HCT116 (cell line): ENCODE measurements around the gene FAM227A. TPM values are rescaled to one million over a fixed set of nuclear protein-coding genes. Genes with fewer than 3 reads are reported as not detected.
A peak's percentile ranks its signal among the peaks of the same experiment; 100 is the strongest.

Experiments used
- ATAC-seq: fragments of 200-7000 bp; cut with Tn5 transposase; 2 replicates; pipeline ENCODE4 v1.9.1; 2020; ENCODE audit warnings: mild to moderate bottlenecking, moderate library complexity
- BruUV-seq: library from RNA; stranded (reverse); fragments of 400-500 nt; replicated peaks from 2 replicates; lab custom pipeline; 2021; lab: Mats Ljungman, UMichigan
- CTCF ChIA-PET: fragments of 300-600 bp; sonication (Branson Sonifier 250); formaldehyde crosslinking; loops from one replicate; lab custom pipeline; 2021; ENCODE audit warnings: antibody characterized with exemption; lab: Charles Lee
- POLR2A ChIA-PET: fragments of 300-600, 350-600 bp; sonication (Branson Sonifier 250); formaldehyde crosslinking; loops from one replicate; lab custom pipeline; 2021; ENCODE audit warnings: antibody characterized with exemption; lab: Charles Lee
- RAD21 ChIA-PET, 2 experiments: fragments of 300-600 bp; sonication (Branson Sonifier 250); formaldehyde crosslinking; loops; one replicate each; lab custom pipeline; 2023; ENCODE audit warnings: low total read pairs in 2 of 2; ENCODE audit not compliant: uncharacterized antibody in 2 of 2, unreplicated experiment in 2 of 2, low non-redundant PET in 1 of 2; lab: Charles Lee
- DNase-seq: peaks from one replicate; pipeline ENCODE4 v3.0.0-alpha.2; 2010; ENCODE audit warnings: low read depth, low spot score
- H2AFZ ChIP-seq: fragments of 200-600 bp; shearing (Covaris generic), sonication (generic); 2 replicates; pipeline ENCODE4 v1.6.1; 2017; ENCODE audit warnings: low read depth, mixed run types, mixed read lengths, antibody characterized with exemption, low read length; ENCODE audit not compliant: poor library complexity, severe bottlenecking
- H3K27ac ChIP-seq: 2 replicates; pipeline ENCODE4 v1.5.1; 2012; ENCODE audit warnings: low read depth, low read length
- H3K27me3 ChIP-seq: fragments of 200-600 bp; sonication (generic); 2 replicates; pipeline ENCODE4 v1.6.1; 2016; ENCODE audit warnings: mixed run types, low read length, mixed read lengths; ENCODE audit not compliant: insufficient read depth
- H3K36me3 ChIP-seq, 2 experiments: fragments of 200-500 bp in 1 of 2; fragments of 200-600 bp in 1 of 2; sonication (Bioruptor generic) in 1 of 2; sonication (generic) in 1 of 2; 2 replicates each; pipeline versions ENCODE4 v1.5.1 to v1.6.1; 2014 to 2016; ENCODE audit warnings: low read length in 2 of 2, inconsistent platforms in 1 of 2, mixed read lengths in 1 of 2, mixed run types in 1 of 2; ENCODE audit not compliant: insufficient read depth in 2 of 2, control insufficient read depth in 1 of 2
- H3K4me1 ChIP-seq, 2 experiments: fragments of 200-600 bp in 1 of 2; sonication (generic) in 1 of 2; 2 replicates each; pipeline versions ENCODE4 v1.5.1 to v1.6.1; 2012 to 2017; ENCODE audit warnings: low read length in 2 of 2, inconsistent platforms in 1 of 2, mild to moderate bottlenecking in 1 of 2, mixed read lengths in 1 of 2, mixed run types in 1 of 2, moderate library complexity in 1 of 2; ENCODE audit not compliant: insufficient read depth in 2 of 2, control insufficient read depth in 1 of 2
- H3K4me2 ChIP-seq: fragments of 200-600 bp; sonication (generic); 2 replicates; pipeline ENCODE4 v1.6.1; 2017; ENCODE audit warnings: mixed run types, low read length, mixed read lengths
- H3K4me3 ChIP-seq, 2 experiments: fragments of 200-600 bp in 1 of 2; sonication (generic) in 1 of 2; replicated peaks in 1 of 2; 2 replicates each; pipeline ENCODE4 v1.5.1; 2011 to 2016; ENCODE audit warnings: low read length in 2 of 2, control low read depth in 1 of 2, low read depth in 1 of 2, mild to moderate bottlenecking in 1 of 2, mixed read lengths in 1 of 2, mixed run types in 1 of 2
- H3K79me2 ChIP-seq: fragments of 200-600 bp; sonication (generic); 2 replicates; pipeline ENCODE4 v1.6.1; 2017; ENCODE audit warnings: mild to moderate bottlenecking, mixed run types, low read length, moderate library complexity, mixed read lengths; ENCODE audit not compliant: insufficient read depth
- H3K9ac ChIP-seq: fragments of 200-600 bp; sonication (generic); 2 replicates; pipeline ENCODE4 v1.6.1; 2016; ENCODE audit warnings: low read length, mixed read lengths
- H3K9me2 ChIP-seq: fragments of 200-600 bp; sonication (generic), shearing (Covaris generic); 2 replicates; pipeline ENCODE4 v1.6.1; 2017; ENCODE audit warnings: mixed run types, mild to moderate bottlenecking, moderate library complexity; ENCODE audit not compliant: insufficient read depth
- H3K9me3 ChIP-seq, 2 experiments: fragments of 200-500 bp in 1 of 2; fragments of 200-600 bp in 1 of 2; sonication (Bioruptor generic) in 1 of 2; sonication (generic) in 1 of 2; 2 replicates each; pipeline ENCODE4 v1.6.1; 2014 to 2017; ENCODE audit warnings: low read length in 2 of 2, mixed read lengths in 2 of 2, inconsistent platforms in 1 of 2, low read depth in 1 of 2, mild to moderate bottlenecking in 1 of 2, mixed run types in 1 of 2, moderate library complexity in 1 of 2; ENCODE audit not compliant: control insufficient read depth in 1 of 2, insufficient read depth in 1 of 2
- H4K20me1 ChIP-seq: fragments of 200-600 bp; sonication (generic), shearing (Covaris generic); 2 replicates; pipeline ENCODE4 v1.6.1; 2017; ENCODE audit warnings: mixed run types, mild to moderate bottlenecking, moderate library complexity; ENCODE audit not compliant: insufficient read depth
- CEBPB ChIP-seq: IDR thresholded peaks from 2 replicates; pipeline ENCODE4 v1.6.1; 2012; ENCODE audit warnings: low read depth
- CTCF ChIP-seq, 3 experiments: fragments of 200-600 bp in 1 of 3; sonication (generic) in 1 of 3; IDR thresholded peaks in 2 of 3; conservative IDR thresholded peaks in 1 of 3; 2 replicates each; pipeline ENCODE4 v1.5.1; 2012 to 2017; ENCODE audit warnings: low read depth in 2 of 3, low read length in 2 of 3, antibody characterized with exemption in 1 of 3, borderline replicate concordance in 1 of 3, control low read depth in 1 of 3, mild to moderate bottlenecking in 1 of 3, mixed read lengths in 1 of 3, mixed run types in 1 of 3, moderate library complexity in 1 of 3; ENCODE audit not compliant: insufficient read depth in 1 of 3
- EGR1 ChIP-seq: IDR thresholded peaks from 2 replicates; pipeline ENCODE4 v1.6.1; 2012; ENCODE audit warnings: low read depth
- EZH2 ChIP-seq: fragments of 200-600 bp; sonication (generic); IDR thresholded peaks from 2 replicates; pipeline ENCODE4 v1.6.1; 2017; ENCODE audit warnings: antibody characterized with exemption, mixed run types
- JUND ChIP-seq: IDR thresholded peaks from 2 replicates; pipeline ENCODE4 v1.6.1; 2012
- POLR2A ChIP-seq: IDR thresholded peaks from 2 replicates; pipeline ENCODE4 v1.7.0; 2011; ENCODE audit warnings: borderline replicate concordance; ENCODE audit not compliant: insufficient read depth, insufficient read length; ENCODE audit errors: extremely low read depth
- POLR2AphosphoS5 ChIP-seq: IDR thresholded peaks from 2 replicates; pipeline ENCODE4 v1.6.1; 2011; ENCODE audit warnings: mild to moderate bottlenecking, low read depth, low read length, moderate library complexity
- REST ChIP-seq: IDR thresholded peaks from 2 replicates; pipeline ENCODE4 v1.6.1; 2012; ENCODE audit warnings: low read depth
- SP1 ChIP-seq: IDR thresholded peaks from 2 replicates; pipeline ENCODE4 v1.6.1; 2012; ENCODE audit warnings: low read depth
- TCF7L2 ChIP-seq: IDR thresholded peaks from 2 replicates; pipeline ENCODE4 v1.7.0; 2011; ENCODE audit warnings: borderline replicate concordance, inconsistent platforms; ENCODE audit not compliant: insufficient read depth, insufficient read length; ENCODE audit errors: extremely low read depth
- YY1 ChIP-seq: IDR thresholded peaks from 2 replicates; pipeline ENCODE4 v1.6.1; 2011; ENCODE audit warnings: low read length, low read depth, moderate library complexity, mild to moderate bottlenecking; ENCODE audit not compliant: insufficient replicate concordance; ENCODE audit errors: extremely low read depth
- ZFX ChIP-seq: fragments of 450-650 bp; IDR thresholded peaks from 2 replicates; pipeline ENCODE4 v1.6.1; 2017
- intact Hi-C: fragments of 100-400 bp; cut with micrococcal nuclease; formaldehyde crosslinking; loops from 2 replicates; pipeline ENCODE4 v1.10.0; 2022
- total RNA-seq: library from RNA; stranded (reverse); gene quantifications from one replicate; pipeline ENCODE4 v1.2.1, GENCODE V29; 2021; ENCODE audit not compliant: unreplicated experiment
- TF ChIP-seq, protein P1 (sequence below): IDR thresholded peaks from 2 replicates; pipeline ENCODE4 v1.6.1; 2012
- TF ChIP-seq, protein P2 (sequence below): IDR thresholded peaks from 2 replicates; pipeline ENCODE4 v1.6.1; 2011; ENCODE audit warnings: mild to moderate bottlenecking, low read length, moderate library complexity; ENCODE audit not compliant: insufficient replicate concordance; ENCODE audit errors: extremely low read depth

FAM227A gene
- total RNA-seq, 1 experiment from 2014 or later, result 3.9 TPM

GRCh38 chr22:38569181-38569971, 86.8 kb downstream of the FAM227A start:
- Histone ChIP-seq H3K36me3 (no peaks in the 10 kb centered on the region), H3K79me2 (no peaks in the 10 kb centered on the region), H3K9me3 (no peaks in the 10 kb centered on the region), H3K9me2 (no peaks in the 10 kb centered on the region), H3K4me2 (peak overlapping the region; percentile 74), H3K9ac (peak overlapping the region; percentile 51), H3K4me1 (peaks cover 8 to 20% of the 10 kb centered on the region in 2 experiments; a peak in 3 of 4 replicates), H3K27me3 (no peaks in the 10 kb centered on the region), H4K20me1 (no peaks in the 10 kb centered on the region), H3K4me3 (peak overlapping the region; percentile 22 to 43), H2AFZ (peak overlapping the region; percentile 79), H3K27ac (no peak overlapping the region)
- BruUV-seq, result TSS peak; percentile 97
- no peak for ATAC-seq
- RAD21 ChIA-PET, result no interaction called here
- no peak for DNase-seq
- intact Hi-C loops, result no loop called here
- CTCF ChIA-PET, result interaction anchor here (0.7 to 1.7 kb wide), 2 partner anchors 156 to 513 kb away, joined by 3 to 5 read pairs; partner anchors contain the start of gene PICK1
- TF ChIP-seq CTCF (IDR thresholded peaks at IDR 0.05 in 2 of 3, conservative IDR thresholded peaks at IDR 0.05 in 1 of 3; ENCODE audit: borderline replicate concordance in 1 of 3, insufficient read depth in 1 of 3, low read depth in 2 of 3, low read length in 2 of 3), result no peak
- no peak for TF ChIP-seq SP1
- TF ChIP-seq, protein P1, sequence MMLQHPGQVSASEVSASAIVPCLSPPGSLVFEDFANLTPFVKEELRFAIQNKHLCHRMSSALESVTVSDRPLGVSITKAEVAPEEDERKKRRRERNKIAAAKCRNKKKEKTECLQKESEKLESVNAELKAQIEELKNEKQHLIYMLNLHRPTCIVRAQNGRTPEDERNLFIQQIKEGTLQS, result no peak
- TF ChIP-seq POLR2A, result no peak
- no peak for TF ChIP-seq ZFX
- TF ChIP-seq EZH2, result no peak
- TF ChIP-seq EGR1, result no peak
- TF ChIP-seq JUND, result no peak
- TF ChIP-seq POLR2AphosphoS5, result no peak
- TF ChIP-seq, protein P2, sequence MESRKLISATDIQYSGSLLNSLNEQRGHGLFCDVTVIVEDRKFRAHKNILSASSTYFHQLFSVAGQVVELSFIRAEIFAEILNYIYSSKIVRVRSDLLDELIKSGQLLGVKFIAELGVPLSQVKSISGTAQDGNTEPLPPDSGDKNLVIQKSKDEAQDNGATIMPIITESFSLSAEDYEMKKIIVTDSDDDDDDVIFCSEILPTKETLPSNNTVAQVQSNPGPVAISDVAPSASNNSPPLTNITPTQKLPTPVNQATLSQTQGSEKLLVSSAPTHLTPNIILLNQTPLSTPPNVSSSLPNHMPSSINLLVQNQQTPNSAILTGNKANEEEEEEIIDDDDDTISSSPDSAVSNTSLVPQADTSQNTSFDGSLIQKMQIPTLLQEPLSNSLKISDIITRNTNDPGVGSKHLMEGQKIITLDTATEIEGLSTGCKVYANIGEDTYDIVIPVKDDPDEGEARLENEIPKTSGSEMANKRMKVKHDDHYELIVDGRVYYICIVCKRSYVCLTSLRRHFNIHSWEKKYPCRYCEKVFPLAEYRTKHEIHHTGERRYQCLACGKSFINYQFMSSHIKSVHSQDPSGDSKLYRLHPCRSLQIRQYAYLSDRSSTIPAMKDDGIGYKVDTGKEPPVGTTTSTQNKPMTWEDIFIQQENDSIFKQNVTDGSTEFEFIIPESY, result no peak
- no peak for TF ChIP-seq REST
- TF ChIP-seq YY1, result no peak
- TF ChIP-seq CEBPB, result no peak
- no peak for TF ChIP-seq TCF7L2
- POLR2A ChIA-PET, result no interaction called here
